GM19372 (cell line): ENCODE measurements around the gene NAPEPLD.
A peak's percentile ranks its signal among the peaks of the same experiment; 100 is the strongest.
"Not testable (repeated sequence)": the region's sequence is repeated elsewhere in the genome, so short reads cannot be mapped to it uniquely, and the experiment has no call there.

Source experiments
- ATAC-seq: cut with Tn5 transposase; IDR thresholded peaks from one replicate; pipeline ENCODE4 v1.9.1; 2021; ENCODE audit warnings: mild to moderate bottlenecking, low read depth, moderate library complexity; ENCODE audit not compliant: unreplicated experiment

Gene NAPEPLD

DNA sequence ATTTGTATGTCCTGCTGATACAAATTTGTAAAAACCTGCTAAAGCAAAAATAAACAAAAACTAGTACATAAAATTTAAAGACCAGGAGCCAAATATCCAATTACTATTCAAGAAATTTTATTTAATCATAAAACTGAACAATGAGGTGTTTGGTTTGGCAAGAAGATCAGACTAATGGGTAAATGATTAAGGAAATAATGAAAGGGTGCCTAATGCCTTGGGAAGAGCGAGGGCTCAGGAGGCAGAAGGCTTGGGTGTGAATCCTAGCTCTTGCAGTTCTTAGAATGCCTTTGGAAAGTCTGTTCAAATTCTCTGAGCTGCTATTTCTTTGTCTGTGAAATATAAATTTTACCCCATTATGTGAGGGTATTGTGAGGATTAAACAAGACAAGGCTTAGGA lies 32.4 kb downstream of the NAPEPLD start:
- no peak for ATAC-seq

DNA sequence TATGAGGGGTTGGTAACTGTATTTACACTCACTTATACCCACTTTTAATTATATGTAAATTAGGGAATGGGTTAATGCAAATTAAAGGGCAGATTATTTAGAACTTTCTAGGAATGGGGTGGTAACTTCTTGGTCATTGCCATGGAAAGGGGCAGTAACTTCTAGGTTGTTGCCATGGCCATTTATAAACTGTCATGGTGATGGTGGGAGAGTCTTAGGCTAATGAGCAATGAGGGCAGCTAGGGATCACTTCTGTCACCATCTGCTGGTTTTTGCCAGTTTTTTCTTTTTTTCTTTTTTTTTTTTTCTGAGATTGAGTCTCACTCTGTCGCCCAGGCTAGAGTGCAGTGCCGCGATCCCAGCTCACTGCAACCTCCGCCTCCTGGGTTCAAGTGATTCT lies 33.1 kb downstream of the NAPEPLD start:
- no peak for ATAC-seq

DNA sequence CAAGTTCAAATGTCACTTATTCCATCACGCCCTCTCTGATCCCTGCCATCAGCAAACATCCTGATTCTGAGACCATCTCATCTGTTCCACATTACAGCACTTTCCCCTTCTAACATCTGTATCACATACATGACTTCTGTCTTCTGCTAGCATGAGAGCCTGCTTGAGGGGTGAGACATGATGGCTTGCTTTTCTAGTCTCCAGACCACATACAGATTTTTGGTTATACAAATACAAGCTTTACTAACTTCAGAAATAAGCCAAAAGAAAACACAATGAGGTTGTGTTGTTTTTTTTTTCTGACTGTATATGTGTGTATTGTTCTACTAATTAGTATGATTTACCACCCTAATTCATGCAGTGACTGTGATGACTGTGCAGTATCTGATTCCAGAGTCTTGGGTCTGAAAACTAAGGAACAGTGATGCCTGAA lies 34.3 kb downstream of the NAPEPLD start:
- no peak for ATAC-seq

DNA sequence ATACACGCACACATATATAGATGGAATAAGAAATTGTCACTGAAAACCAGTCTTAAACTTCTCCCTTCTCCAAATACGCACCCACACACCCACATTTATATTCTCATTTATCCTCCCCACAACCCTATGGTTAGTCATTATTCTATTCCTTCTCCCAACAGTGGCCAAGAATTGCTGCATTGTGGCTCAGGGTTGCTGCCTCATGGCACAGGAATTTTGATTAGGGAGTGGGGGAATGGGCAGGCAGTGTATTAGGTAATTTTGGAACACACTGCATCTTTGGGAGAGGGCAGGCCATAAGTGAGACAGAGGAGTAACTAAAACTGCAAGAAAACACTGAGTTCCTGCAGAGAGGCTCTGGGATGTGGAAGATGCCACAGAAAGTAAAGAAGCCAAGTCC lies 35.7 kb downstream of the NAPEPLD start:
- ATAC-seq, result no peak

DNA sequence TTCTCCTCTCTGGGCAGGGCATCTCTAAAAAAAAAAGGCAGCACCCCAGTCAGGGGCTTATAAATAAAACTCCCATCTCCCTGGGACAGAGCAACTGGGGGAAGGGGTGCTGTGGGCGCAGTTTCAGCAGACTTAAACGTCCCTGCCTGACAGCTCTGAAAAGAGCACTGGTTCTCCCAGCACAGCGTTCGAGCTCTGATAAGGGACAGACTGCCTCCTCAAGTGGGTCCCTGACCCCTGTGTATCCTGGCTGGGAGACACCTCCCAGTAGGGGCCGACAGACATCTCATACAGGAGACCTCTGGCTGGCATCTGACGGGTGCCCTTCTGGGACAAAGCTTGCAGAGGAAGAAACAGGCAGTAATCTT lies 42.2 kb downstream of the NAPEPLD start:
- ATAC-seq, result not testable (repeated sequence)

DNA sequence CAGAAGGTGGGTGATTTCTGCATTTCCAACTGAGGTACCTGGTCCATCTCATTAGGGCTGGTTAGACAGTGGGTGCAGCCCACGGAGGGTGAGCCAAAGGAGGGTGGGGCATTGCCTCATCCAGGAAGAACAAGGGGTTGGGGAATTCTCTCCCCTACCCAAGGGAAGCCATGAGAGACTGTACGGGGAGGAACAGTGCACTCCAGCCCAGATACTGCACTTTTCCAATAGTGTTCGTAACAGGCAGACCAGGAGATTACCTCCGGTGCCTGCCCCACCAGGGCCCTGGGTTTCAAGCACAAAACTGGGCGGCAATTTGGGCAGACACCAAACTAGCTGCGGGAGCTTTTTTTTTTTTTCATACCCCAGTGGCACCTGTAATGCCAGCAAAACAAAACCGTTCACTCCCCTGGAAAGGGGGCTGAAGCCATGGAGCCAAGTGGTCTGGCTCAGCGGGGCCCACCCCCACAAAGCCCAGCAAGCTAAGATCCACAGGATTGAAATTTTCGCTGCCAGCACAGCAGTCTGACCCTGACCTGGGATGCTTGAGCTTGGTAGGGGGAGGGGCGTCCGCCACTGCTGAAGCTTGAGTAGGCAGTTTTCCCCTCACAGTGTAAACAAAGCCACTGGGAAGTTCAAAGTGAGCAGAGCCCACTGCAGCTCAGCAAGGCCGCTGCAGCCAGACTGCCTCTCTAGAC lies 42.7 kb downstream of the NAPEPLD start:
- ATAC-seq, result no peak

DNA sequence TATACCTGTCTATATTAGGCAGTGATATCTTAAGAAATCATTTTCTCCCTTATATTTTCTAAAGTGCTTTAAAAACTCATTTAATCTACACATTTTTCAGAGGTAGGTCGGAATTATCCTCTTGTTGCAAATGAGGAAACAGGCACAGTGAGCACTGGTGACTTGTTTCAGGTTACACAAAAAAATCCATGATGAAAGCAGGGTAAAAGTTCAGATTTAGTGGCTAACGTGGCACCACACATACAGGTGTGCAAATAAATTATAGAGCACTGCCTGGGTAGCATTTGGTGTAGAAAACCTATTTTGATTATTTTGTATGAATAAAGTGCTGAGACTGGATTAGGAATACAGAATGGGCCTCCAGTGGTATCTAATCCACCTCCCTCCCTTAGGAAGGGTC lies 47.4 kb downstream of the NAPEPLD start:
- no peak for ATAC-seq

DNA sequence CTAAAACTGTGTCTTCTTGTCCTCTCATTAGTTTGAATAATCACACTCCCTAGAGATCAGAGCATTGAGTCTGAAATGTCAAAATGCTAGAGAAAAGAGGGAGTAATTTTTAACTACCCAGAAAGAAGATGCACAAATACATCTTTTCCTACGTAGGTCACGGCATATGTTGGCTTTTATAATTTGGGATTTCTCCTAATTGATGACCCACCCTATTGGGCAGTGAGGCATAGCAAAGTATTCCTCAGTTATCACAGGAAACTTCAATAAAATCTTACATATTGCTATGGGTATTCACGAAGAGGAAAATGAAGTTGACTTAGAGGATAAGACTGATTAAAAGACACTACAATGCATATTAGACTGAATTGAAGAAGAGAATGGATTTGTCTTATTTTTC lies 48.6 kb downstream of the NAPEPLD start:
- ATAC-seq, result no peak

DNA sequence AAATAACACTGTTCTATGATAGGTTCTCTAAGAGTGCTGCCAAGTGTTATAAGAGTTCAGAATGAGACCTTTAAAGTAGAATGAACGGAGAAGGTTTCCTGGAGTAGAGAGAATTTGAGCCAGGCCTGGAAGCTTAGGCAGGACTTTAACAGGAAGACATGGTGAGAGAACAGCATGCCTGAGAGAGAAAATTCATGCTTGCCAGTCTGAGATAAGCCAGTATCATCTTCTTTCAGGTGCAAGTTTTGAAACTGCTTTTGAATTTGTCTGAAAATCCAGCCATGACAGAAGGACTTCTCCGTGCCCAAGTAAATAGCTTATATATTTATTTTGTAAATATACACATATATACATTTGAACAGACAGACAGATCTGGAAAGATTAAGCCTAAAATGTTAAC lies 51.9 kb downstream of the NAPEPLD start:
- ATAC-seq, result no peak

DNA sequence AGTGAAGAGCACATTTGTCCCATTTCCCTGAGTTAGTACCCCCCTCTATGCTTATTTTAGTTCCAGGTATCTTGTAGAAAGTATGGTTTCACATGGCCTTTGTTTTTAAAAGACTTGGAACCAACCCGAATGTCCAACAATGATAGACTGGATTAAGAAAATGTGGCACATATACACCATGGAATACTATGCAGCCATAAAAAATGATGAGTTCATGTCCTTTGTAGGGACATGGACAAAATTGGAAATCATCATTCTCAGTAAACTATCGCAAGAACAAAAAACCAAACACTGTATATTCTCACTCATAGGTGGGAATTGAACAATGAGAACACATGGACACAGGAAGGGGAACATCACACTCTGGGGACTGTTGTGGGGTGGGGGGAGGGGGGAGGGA lies 53.3 kb downstream of the NAPEPLD start:
- not testable (repeated sequence) for ATAC-seq

DNA sequence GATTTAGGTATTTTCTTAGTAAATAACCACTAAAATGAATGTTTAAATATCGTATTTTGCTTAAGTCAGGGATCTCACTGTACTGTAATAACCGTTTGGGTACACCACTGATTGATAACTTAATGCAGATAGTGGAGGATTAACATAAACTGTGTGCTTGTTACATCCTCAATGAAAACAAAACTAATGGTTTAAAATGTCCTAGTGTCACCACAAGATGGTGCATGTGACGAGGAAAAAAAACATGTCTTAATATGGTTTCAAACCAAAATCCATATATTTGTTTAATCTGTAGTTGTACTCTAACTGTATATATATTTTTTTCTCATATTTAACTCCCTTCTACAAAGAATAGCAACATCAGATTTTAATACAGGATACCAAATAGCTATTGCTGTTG lies 54.8 kb downstream of the NAPEPLD start:
- ATAC-seq, result no peak

DNA sequence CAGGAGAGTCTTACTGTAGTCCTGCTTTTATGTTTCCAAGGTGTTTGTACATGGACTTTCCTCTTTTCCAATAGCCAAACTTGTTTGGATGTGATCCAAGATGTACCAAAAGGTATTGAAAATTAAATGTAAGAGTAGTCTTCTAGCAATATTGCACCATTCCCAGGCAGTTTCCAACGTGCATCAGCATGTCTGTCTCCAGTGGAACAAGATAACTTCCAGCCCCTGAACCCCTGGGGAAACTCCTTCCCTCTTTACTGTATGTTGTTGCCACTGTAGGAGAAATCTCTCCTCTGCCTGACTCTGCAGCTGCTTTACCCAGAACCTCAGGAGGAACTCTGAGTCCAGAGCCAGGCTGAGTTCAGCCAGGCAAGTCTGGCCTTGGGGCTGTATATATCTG lies 55.5 kb downstream of the NAPEPLD start:
- no peak for ATAC-seq

DNA sequence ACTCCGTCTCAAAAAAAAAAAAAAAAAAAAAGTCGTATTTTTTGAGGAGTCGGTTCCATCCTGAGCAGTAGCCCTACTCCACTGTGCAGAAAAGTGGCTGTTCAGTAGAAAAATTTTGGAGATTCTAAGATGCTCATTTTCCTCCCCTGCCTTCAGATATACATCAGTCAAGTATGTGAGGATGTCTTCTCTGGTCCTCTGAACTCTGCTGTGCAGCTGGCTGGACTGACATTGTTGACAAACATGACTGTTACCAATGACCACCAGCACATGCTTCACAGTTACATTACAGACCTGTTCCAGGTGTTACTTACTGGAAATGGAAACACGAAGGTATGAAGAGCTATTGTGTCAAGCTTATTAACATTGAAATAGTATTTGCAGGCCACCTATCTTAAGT lies 56.6 kb downstream of the NAPEPLD start:
- not testable (repeated sequence) for ATAC-seq

DNA sequence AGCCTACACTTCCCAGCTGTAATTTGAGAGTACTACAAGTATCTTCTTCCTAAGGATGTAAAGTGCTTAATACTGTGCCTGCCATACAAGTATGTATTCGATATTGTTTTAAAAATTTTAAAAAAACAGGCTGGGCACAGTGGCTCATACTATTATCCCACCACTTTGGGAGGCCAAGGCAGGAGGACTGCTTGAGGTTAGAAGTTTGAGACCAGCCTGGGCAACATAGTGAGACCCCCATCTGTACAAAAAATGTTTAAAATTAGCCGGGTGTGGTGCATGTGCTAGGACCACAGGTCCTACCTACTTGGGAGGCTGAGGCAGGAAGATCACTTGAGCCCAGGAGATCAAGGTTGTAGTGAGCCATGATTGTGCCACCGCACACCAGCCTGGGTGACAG lies 65.7 kb downstream of the NAPEPLD start:
- ATAC-seq, result no peak

DNA sequence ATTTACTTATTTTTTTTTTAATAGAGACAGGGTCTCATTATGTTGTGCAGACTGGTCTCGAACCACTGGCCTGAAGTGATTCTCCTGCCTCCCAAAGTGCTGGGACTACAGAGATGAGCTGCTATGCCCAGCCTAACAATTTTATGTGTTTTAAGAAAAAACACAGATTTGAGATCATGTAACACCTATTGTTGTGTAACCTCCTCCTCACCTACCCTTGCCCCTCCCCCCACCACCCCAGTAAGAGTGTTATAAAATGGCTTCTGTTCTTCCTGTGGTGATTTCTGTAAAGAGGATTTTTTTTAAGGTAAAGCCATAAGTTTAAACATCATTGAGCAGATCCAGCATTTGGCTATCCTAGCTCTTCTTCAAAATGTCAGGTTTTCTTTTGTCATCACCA lies 66.4 kb downstream of the NAPEPLD start:
- no peak for ATAC-seq

DNA sequence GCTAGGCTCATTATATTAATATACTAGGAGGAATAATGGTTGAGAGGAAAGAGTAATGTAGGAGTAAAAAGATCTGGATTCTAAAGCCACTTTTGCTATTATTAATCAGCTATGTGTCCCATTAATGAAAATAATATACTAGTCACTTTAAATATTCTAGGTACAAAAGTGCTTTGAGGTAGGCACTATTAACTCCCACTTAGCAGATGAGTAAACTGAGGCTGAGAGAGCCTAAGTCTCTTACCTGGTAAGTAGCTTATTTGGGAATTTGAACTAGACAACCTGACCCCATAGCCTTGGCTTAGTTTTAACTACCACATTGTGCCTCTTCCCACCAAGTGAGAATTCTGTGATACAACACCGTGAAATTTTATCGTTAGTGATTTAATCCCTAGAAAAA lies 68.0 kb downstream of the NAPEPLD start:
- ATAC-seq, result no peak

DNA sequence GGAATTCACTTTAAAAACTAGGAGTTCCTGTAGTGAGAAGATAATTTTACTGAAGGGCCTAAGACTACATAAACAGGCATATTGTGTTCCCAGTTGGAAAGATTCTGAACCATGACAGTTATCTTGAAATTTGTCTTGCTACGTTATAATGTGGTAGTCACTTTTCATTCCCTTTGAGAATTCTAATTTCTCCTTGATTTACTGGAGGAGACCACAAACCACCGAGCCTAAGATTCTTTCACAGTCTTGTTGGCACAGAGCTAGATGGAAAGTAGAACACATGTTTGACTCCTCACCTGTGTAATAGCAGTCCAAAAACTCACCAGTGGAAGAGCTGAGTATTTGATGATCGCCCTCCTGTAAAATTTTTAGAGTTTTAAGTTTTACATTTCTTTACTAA lies 69.1 kb downstream of the NAPEPLD start:
- no peak for ATAC-seq

DNA sequence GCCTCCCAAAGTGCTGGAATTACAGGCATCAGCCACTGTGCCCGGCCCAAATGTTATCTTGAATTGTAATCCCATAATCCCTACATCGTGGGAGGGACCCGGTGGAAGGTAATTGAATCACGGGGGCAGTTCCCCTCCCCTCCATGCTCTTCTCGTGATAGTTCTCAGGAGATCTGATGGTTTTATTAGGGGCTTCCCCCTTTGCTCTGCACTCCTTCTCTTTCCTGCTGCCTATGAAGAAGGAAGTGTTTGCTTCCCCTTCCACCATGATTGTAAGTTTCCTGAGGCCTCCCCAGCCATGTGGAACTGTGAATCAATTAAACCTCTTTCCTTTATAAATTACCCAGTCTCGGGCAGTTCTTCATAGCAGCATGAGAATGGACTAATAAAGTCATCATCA lies 70.7 kb downstream of the NAPEPLD start:
- not testable (repeated sequence) for ATAC-seq

DNA sequence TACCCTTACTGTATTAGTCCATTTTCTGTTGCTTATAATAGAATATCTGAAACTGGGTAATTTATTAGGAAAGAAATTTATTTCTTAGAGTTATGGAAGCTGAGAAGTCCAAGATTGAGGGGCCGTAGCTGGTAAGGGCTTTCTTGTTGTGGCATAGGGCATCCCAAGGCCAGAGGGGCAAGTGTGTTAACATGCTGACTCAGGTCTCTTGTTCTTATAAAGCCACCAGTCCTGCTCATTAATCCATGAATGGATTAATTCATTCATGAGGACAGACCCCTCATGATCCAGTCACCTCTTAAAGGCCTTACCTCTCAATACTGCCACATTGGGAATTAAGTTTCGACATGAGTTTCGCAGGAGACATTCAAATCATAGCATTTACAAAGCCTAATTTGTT lies 71.6 kb downstream of the NAPEPLD start:
- no peak for ATAC-seq

DNA sequence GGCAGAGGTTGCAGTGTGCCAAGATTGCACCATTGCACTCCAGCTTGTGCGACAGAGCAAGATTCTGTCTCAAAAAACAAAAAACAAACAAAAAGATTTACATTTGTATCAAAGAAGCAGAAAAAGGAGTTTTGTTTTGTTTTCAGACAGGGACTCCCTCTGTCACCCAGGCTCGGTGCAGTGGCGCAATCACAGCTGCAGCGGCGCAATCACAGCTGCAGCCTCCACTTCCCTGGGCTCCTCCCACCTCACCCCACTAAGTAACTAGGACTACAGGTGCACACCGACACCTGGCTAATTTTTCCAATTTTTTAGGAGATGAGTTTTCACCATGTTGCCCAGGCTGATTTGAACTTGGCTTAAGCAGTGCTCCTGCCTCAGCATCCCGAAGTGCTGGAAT lies 72.1 kb downstream of the NAPEPLD start:
- ATAC-seq, result no peak

DNA sequence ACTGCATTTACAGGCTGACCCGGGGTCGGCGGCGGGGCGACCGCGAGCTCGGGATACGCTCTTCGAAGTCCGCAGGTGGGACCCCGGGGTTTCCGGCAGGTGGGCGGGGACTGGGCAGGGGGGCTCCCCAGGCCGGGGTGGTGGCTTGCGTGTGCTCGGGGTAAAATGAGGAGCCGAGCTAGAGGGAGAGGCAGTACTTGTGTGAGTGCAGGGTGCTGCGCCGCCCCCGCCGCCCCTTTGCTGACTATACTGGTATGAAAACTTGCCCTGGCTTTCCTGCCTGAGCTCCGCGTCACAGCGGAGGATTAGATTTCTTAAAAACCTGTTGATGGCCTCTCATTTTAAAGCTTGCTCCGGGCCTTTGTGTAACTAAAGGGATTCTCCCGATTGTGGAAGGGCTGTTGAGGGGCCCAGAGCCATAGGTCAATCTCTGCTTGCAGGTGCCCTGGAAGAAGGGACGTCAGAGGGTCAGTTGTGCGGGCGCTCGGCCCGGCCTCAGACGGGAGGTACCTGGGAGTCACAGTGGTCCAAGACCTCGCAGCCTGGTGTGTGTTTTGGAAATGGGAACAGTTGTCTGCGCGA lies 73.5 kb downstream of the NAPEPLD start:
- ATAC-seq, result peak; percentile 43

DNA sequence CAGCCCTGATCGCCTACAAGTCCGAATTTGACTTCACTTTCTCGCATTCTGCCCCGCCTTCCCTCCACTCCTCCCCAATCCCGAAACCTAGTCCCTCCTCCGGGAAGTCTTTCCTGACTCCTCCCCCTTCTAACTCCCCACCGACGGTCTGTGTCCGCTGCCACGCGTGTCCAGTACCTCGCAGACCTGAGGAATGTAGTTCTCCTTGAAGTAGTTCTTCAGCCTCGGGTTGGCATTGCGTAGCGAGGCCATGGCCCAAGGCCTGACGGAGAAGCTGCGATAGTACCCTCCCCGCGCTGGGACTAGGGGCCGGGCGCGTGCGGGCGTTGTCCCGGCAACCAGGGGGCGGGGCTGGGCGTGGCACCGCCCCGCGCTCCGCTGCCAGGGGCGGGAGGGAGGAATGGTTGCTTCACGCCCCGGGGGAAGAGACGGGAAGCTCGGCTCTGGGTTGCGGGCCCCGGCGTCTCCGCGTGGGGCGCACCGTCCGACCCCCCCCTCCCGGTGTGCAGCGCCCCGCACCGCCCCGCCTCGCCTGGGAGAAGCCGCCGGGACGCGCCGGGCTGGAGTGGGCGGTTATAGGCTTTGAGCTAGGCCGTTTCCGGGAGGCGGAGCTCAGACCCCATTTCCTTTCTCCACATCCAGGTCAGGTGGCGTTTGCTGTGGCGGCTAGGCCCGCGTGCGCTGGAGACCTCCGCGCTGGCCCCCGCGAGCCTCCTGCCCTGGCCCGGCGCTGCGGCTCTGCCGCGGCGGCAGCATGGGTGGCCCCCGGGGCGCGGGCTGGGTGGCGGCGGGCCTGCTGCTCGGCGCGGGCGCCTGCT lies 74.2 kb downstream of the NAPEPLD start, which contains the start of the genes ARMC10 and FBXL13:
Gene ARMC10, plus strand, starts transcription at position 622 of the 818 bp plus-strand sequence. Its CDS starts 133 bp downstream, at position 755.
Gene FBXL13, minus strand, starts transcription at position 278 of the 818 bp plus-strand sequence.
- peak; percentile 86 for ATAC-seq
